Liver (tissue), 9 donors: ENCODE results near the gene SGCD. TPM values are rescaled to one million over a fixed set of nuclear protein-coding genes. Genes with fewer than 3 reads are reported as not detected.

ENCODE experiments used
- DNase-seq: peaks from one replicate; pipeline ENCODE4 v3.0.0-alpha.2; 2017; ENCODE audit warnings: low spot score
- H3K27ac ChIP-seq, 2 donors: one replicate each; pipeline ENCODE4 v1.7.0; 2013; ENCODE audit warnings: inconsistent platforms in 2 of 2, low read length in 2 of 2, control low read depth in 1 of 2, low read depth in 1 of 2, mild to moderate bottlenecking in 1 of 2
- H3K27me3 ChIP-seq, 4 donors: one replicate each; pipeline versions ENCODE4 v1.6.1 to v1.7.0; 2013; ENCODE audit warnings: low read length in 3 of 4, inconsistent platforms in 1 of 4, mild to moderate bottlenecking in 1 of 4, moderate library complexity in 1 of 4; ENCODE audit not compliant: control insufficient read depth in 4 of 4, insufficient read depth in 4 of 4
- H3K36me3 ChIP-seq, 4 donors: one replicate each; pipeline versions ENCODE4 v1.6.1 to v1.7.0; 2013; ENCODE audit warnings: low read length in 3 of 4, mild to moderate bottlenecking in 3 of 4, low read depth in 1 of 4, moderate library complexity in 1 of 4; ENCODE audit not compliant: control insufficient read depth in 4 of 4, insufficient read depth in 3 of 4
- H3K4me1 ChIP-seq, 4 donors: one replicate each; pipeline versions ENCODE4 v1.6.1 to v1.7.0; 2013; ENCODE audit warnings: low read length in 3 of 4, mild to moderate bottlenecking in 3 of 4, moderate library complexity in 1 of 4; ENCODE audit not compliant: control insufficient read depth in 4 of 4, insufficient read depth in 4 of 4
- H3K4me3 ChIP-seq, 3 donors: one replicate each; pipeline versions ENCODE4 v1.6.1 to v1.7.0; 2013; ENCODE audit warnings: low read length in 3 of 3, control low read depth in 1 of 3, low read depth in 1 of 3, mild to moderate bottlenecking in 1 of 3
- H3K9ac ChIP-seq, 2 donors: one replicate each; pipeline ENCODE4 v1.7.0; 2013; ENCODE audit warnings: low read length in 2 of 2, mild to moderate bottlenecking in 2 of 2, moderate library complexity in 2 of 2, control low read depth in 1 of 2, low read depth in 1 of 2
- H3K9me3 ChIP-seq, 4 donors: one replicate each; pipeline versions ENCODE4 v1.6.1 to v1.7.0; 2013; ENCODE audit warnings: low read length in 3 of 4; ENCODE audit not compliant: control insufficient read depth in 4 of 4
- EGR1 ChIP-seq, 2 donors: IDR thresholded peaks; 2 replicates each; pipeline ENCODE4 v1.6.1; 2016 to 2018; ENCODE audit warnings: antibody characterized with exemption in 2 of 2, low read depth in 2 of 2
- FOXA1 ChIP-seq: IDR thresholded peaks from 2 replicates; pipeline ENCODE4 v1.6.1; 2016; ENCODE audit warnings: antibody characterized with exemption
- GABPA ChIP-seq, 2 donors: IDR thresholded peaks in 1 of 2; conservative IDR thresholded peaks in 1 of 2; 2 replicates each; pipeline ENCODE4 v1.6.1; 2016; ENCODE audit warnings: antibody characterized with exemption in 2 of 2, mild to moderate bottlenecking in 1 of 2, moderate library complexity in 1 of 2
- HNF4A ChIP-seq, 2 donors: conservative IDR thresholded peaks; 2 replicates each; pipeline ENCODE4 v1.6.1; 2016; ENCODE audit warnings: antibody characterized with exemption in 2 of 2, mild to moderate bottlenecking in 2 of 2
- RAD21 ChIP-seq, 2 donors: IDR thresholded peaks; 2 replicates each; pipeline ENCODE4 v1.6.1; 2016; ENCODE audit warnings: antibody characterized with exemption in 2 of 2, mild to moderate bottlenecking in 2 of 2
- SP1 ChIP-seq: IDR thresholded peaks from 2 replicates; pipeline ENCODE4 v1.6.1; 2018; ENCODE audit warnings: antibody characterized with exemption, mild to moderate bottlenecking
- TAF1 ChIP-seq: conservative IDR thresholded peaks from 2 replicates; pipeline ENCODE4 v1.6.1; 2016; ENCODE audit warnings: antibody characterized with exemption, mild to moderate bottlenecking
- YY1 ChIP-seq: IDR thresholded peaks from 2 replicates; pipeline ENCODE4 v1.6.1; 2016; ENCODE audit warnings: antibody characterized with exemption, mild to moderate bottlenecking
- WGBS: extraction: QIAGEN DNeasy Blood & Tissue Kit; methylation state at CpG from one replicate; pipeline ENCODE4 v1.1.7; 2013; 5-methylcytosine and 5-hydroxymethylcytosine counted together
- polyA plus RNA-seq, 2 donors: library from polyadenylated mRNA; stranded (reverse) in 1 of 2; unstranded in 1 of 2; fragments of 200-250 nt in 1 of 2; fragments of >200 nt in 1 of 2; fragmentation: Nextera tagmentation in 1 of 2; extraction: Ambion mirVana in 1 of 2; gene quantifications; one replicate each; pipeline versions ENCODE4 v1.2.1 to v1.2.3, GENCODE V29; 2013 to 2015
- total RNA-seq, 2 donors: library from RNA; depleted of rRNA; stranded (reverse); fragments of >200 nt; gene quantifications; one replicate each; pipeline ENCODE4 v1.2.3, GENCODE V29; 2014
- TF ChIP-seq, protein P1 (sequence below): IDR thresholded peaks from 2 replicates; pipeline ENCODE4 v1.6.1; 2016; ENCODE audit warnings: antibody characterized with exemption
- TF ChIP-seq, protein P2 (sequence below): IDR thresholded peaks from 2 replicates; pipeline ENCODE4 v1.6.1; 2016; ENCODE audit warnings: antibody characterized with exemption
- TF ChIP-seq, protein P3 (sequence below): IDR thresholded peaks from 2 replicates; pipeline ENCODE4 v1.6.1; 2016; ENCODE audit warnings: antibody characterized with exemption, mild to moderate bottlenecking
- TF ChIP-seq, protein P4 (sequence below): fragments of 150-350 bp; IDR thresholded peaks from 2 replicates; pipeline ENCODE4 v1.5.1; 2017; ENCODE audit warnings: improper control_type of control experiment, low read depth, low read length; ENCODE audit not compliant: missing input control
- donor health status: healthy.
- donor health status: healthy.
- donor health status: healthy.
- donor health status: healthy.
- donor health status: healthy.

Gene SGCD
- total and polyA plus RNA-seq, 4 donors, result 0.35 to 1.7 (median 1.0) TPM

DNA sequence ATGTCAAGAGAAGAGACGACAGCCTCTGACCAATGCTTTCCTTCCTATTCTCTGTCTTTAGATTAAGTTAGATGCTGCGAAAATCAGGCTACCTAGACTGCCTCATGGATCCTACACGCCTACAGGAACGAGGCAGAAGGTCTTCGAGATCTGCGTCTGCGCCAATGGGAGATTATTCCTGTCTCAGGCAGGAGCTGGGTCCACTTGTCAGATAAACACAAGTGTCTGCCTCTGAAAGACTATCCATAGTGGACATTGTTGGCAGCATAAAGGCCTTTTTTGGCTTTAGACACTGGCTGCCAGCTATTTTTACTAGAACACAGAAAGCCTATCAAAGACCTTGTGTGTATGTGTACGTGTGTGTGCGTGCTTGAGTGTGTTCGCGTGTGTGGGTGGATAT, 432.2 kb downstream of the SGCD start:
- Histone ChIP-seq H3K36me3 (no peaks in the 10 kb centered on the region), H3K27me3 (no peaks in the 10 kb centered on the region), H3K9me3 (no peaks in the 10 kb centered on the region), H3K9ac (no peak overlapping the region), H3K4me3 (no peak overlapping the region), H3K27ac (no peak overlapping the region), H3K4me1 (no peaks in the 10 kb centered on the region)
- 93% methylated on average over 11 of the region's 11 CpGs for WGBS
- TF ChIP-seq, protein P1, sequence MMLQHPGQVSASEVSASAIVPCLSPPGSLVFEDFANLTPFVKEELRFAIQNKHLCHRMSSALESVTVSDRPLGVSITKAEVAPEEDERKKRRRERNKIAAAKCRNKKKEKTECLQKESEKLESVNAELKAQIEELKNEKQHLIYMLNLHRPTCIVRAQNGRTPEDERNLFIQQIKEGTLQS, result no peak
- TF ChIP-seq, protein P2, sequence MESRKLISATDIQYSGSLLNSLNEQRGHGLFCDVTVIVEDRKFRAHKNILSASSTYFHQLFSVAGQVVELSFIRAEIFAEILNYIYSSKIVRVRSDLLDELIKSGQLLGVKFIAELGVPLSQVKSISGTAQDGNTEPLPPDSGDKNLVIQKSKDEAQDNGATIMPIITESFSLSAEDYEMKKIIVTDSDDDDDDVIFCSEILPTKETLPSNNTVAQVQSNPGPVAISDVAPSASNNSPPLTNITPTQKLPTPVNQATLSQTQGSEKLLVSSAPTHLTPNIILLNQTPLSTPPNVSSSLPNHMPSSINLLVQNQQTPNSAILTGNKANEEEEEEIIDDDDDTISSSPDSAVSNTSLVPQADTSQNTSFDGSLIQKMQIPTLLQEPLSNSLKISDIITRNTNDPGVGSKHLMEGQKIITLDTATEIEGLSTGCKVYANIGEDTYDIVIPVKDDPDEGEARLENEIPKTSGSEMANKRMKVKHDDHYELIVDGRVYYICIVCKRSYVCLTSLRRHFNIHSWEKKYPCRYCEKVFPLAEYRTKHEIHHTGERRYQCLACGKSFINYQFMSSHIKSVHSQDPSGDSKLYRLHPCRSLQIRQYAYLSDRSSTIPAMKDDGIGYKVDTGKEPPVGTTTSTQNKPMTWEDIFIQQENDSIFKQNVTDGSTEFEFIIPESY, result no peak
- TF ChIP-seq, protein P3, sequence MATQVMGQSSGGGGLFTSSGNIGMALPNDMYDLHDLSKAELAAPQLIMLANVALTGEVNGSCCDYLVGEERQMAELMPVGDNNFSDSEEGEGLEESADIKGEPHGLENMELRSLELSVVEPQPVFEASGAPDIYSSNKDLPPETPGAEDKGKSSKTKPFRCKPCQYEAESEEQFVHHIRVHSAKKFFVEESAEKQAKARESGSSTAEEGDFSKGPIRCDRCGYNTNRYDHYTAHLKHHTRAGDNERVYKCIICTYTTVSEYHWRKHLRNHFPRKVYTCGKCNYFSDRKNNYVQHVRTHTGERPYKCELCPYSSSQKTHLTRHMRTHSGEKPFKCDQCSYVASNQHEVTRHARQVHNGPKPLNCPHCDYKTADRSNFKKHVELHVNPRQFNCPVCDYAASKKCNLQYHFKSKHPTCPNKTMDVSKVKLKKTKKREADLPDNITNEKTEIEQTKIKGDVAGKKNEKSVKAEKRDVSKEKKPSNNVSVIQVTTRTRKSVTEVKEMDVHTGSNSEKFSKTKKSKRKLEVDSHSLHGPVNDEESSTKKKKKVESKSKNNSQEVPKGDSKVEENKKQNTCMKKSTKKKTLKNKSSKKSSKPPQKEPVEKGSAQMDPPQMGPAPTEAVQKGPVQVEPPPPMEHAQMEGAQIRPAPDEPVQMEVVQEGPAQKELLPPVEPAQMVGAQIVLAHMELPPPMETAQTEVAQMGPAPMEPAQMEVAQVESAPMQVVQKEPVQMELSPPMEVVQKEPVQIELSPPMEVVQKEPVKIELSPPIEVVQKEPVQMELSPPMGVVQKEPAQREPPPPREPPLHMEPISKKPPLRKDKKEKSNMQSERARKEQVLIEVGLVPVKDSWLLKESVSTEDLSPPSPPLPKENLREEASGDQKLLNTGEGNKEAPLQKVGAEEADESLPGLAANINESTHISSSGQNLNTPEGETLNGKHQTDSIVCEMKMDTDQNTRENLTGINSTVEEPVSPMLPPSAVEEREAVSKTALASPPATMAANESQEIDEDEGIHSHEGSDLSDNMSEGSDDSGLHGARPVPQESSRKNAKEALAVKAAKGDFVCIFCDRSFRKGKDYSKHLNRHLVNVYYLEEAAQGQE, result no peak
- no peak for TF ChIP-seq GABPA (IDR thresholded peaks at IDR 0.05 in 1 of 2, conservative IDR thresholded peaks at IDR 0.05 in 1 of 2)
- TF ChIP-seq EGR1 (IDR thresholded peaks at IDR 0.05; ENCODE audit: low read depth in 2 of 2), result no peak
- TF ChIP-seq HNF4A (conservative IDR thresholded peaks at IDR 0.05), result no peak
- TF ChIP-seq TAF1, result no peak
- no peak for TF ChIP-seq YY1
- TF ChIP-seq, protein P4, sequence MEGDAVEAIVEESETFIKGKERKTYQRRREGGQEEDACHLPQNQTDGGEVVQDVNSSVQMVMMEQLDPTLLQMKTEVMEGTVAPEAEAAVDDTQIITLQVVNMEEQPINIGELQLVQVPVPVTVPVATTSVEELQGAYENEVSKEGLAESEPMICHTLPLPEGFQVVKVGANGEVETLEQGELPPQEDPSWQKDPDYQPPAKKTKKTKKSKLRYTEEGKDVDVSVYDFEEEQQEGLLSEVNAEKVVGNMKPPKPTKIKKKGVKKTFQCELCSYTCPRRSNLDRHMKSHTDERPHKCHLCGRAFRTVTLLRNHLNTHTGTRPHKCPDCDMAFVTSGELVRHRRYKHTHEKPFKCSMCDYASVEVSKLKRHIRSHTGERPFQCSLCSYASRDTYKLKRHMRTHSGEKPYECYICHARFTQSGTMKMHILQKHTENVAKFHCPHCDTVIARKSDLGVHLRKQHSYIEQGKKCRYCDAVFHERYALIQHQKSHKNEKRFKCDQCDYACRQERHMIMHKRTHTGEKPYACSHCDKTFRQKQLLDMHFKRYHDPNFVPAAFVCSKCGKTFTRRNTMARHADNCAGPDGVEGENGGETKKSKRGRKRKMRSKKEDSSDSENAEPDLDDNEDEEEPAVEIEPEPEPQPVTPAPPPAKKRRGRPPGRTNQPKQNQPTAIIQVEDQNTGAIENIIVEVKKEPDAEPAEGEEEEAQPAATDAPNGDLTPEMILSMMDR, result no peak
- TF ChIP-seq SP1, result no peak
- no peak for TF ChIP-seq RAD21 (IDR thresholded peaks at IDR 0.05)
- TF ChIP-seq FOXA1, result no peak
- no peak for DNase-seq

DNA sequence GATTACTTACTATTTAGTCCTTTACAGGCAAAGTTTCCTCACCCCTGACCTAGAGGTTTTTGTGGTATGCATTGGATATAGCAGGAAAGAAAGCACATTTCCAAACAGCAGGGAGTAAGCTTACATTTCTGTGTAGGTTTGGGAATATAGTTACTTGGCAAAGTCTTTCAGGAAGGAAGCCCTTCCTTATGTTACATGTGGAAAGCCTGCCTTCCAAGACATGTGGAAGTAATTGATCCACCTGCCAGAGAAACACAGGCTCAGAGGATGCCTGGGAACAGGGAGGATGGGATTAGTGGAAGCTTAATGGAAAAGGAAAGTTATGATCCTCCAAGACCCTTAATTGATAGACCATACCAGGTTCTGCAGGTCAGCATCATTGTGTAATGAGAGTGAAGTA, 435.8 kb downstream of the SGCD start:
- no peak overlapping the region for H3K4me3 ChIP-seq
- no peaks in the 10 kb centered on the region for H3K36me3 ChIP-seq
- H3K27me3 ChIP-seq, result no peaks in the 10 kb centered on the region
- TF ChIP-seq, protein P2, result no peak
- TF ChIP-seq TAF1 (no peak), GABPA (IDR thresholded peaks at IDR 0.05 in 1 of 2, conservative IDR thresholded peaks at IDR 0.05 in 1 of 2) (no peak), HNF4A (conservative IDR thresholded peaks at IDR 0.05) (no peak), SP1 (no peak), FOXA1 (no peak)
- TF ChIP-seq, protein P1, result no peak
- H3K27ac ChIP-seq, result no peak overlapping the region
- H3K9ac ChIP-seq, result no peak overlapping the region
- DNase-seq, result no peak
- H3K9me3 ChIP-seq, result no peaks in the 10 kb centered on the region
- no peaks in the 10 kb centered on the region for H3K4me1 ChIP-seq
